ENCODE measurements around the gene CPB1.
"Not testable (repeated sequence)": the region's sequence is repeated elsewhere in the genome, so short reads cannot be mapped to it uniquely, and the experiment has no call there.

CPB1 gene

GRCh38 chr3:148827585-148827984 is at the start of gene CPB1:
CPB1 (plus strand) TSS chr3:148827811; CDS start chr3:148827824, 13 bp downstream.
- H3K27me3 ChIP-seq (ENCODE audit: control insufficient read depth, low read length) = no peaks in the 10 kb centered on the region

GRCh38 chr3:148778926-148779325 is 48.7 kb upstream of the CPB1 start:
- H3K27me3 ChIP-seq (ENCODE audit: control insufficient read depth, low read length) = no peaks in the 10 kb centered on the region
- no peak overlapping the region for H3K27ac ChIP-seq (ENCODE audit: low read depth, low read length)
- TF ChIP-seq EZH2phosphoT487 (IDR thresholded peaks at IDR 0.05; ENCODE audit: borderline replicate concordance, low read length) (no peak), CTCF (IDR thresholded peaks at IDR 0.05; ENCODE audit: low read depth, low read length, poor library complexity, severe bottlenecking) (no peak)
- no peaks in the 10 kb centered on the region for H3F3A ChIP-seq (ENCODE audit: control insufficient read depth, insufficient read depth)
- no peaks in the 10 kb centered on the region for H3K9me3 ChIP-seq (ENCODE audit: control insufficient read depth, insufficient read depth, low read length)
- no peaks in the 10 kb centered on the region for H3K79me2 ChIP-seq (ENCODE audit: control insufficient read depth, low read length)
- H3K4me1 ChIP-seq (ENCODE audit: control insufficient read depth, low read length) = no peaks in the 10 kb centered on the region
- no peaks in the 10 kb centered on the region for H4K20me1 ChIP-seq (ENCODE audit: control insufficient read depth, insufficient read depth, low read depth, low read length)
- no peaks in the 10 kb centered on the region for H3K9me2 ChIP-seq (replicated peaks; ENCODE audit: control insufficient read depth, low read length)
- H3K36me3 ChIP-seq (ENCODE audit: control insufficient read depth, low read length) = no peaks in the 10 kb centered on the region
- H3K4me3 ChIP-seq (ENCODE audit: low read length) = no peak overlapping the region
- no peak overlapping the region for H3K4me2 ChIP-seq (ENCODE audit: low read length)

More at GRCh38 chr3:148827585-148827984, at the start of gene CPB1:
- H3K4me1 ChIP-seq (ENCODE audit: control insufficient read depth, low read length) = no peaks in the 10 kb centered on the region
- H4K20me1 ChIP-seq (ENCODE audit: control insufficient read depth, insufficient read depth, low read depth, low read length) = no peaks in the 10 kb centered on the region
- H3K27ac ChIP-seq (ENCODE audit: low read depth, low read length) = no peak within 1 kb of the TSS
- H3K9me3 ChIP-seq (ENCODE audit: control insufficient read depth, insufficient read depth, low read length) = no peaks in the 10 kb centered on the region
- H3K36me3 ChIP-seq (ENCODE audit: control insufficient read depth, low read length) = no peaks in the 10 kb centered on the region
- TF ChIP-seq CTCF (IDR thresholded peaks at IDR 0.05; ENCODE audit: low read depth, low read length, poor library complexity, severe bottlenecking) (no peak), EZH2phosphoT487 (IDR thresholded peaks at IDR 0.05; ENCODE audit: borderline replicate concordance, low read length) (no peak)
- no peaks in the 10 kb centered on the region for H3K79me2 ChIP-seq (ENCODE audit: control insufficient read depth, low read length)
- H3K4me3 ChIP-seq (ENCODE audit: low read length) = no peak within 1 kb of the TSS
- no peak within 1 kb of the TSS for H3K4me2 ChIP-seq (ENCODE audit: low read length)
- H3F3A ChIP-seq (ENCODE audit: control insufficient read depth, insufficient read depth) = no peaks in the 10 kb centered on the region
- H3K9me2 ChIP-seq (replicated peaks; ENCODE audit: control insufficient read depth, low read length) = no peaks in the 10 kb centered on the region

GRCh38 chr3:148785026-148785425 is 42.6 kb upstream of the CPB1 start:
- H3K9me3 ChIP-seq (ENCODE audit: control insufficient read depth, insufficient read depth, low read length); H3K4me2 ChIP-seq (ENCODE audit: low read length); H3K79me2 ChIP-seq (ENCODE audit: control insufficient read depth, low read length); H3F3A ChIP-seq (ENCODE audit: control insufficient read depth, insufficient read depth); H3K4me3 ChIP-seq (ENCODE audit: low read length); H3K27ac ChIP-seq (ENCODE audit: low read depth, low read length); H4K20me1 ChIP-seq (ENCODE audit: control insufficient read depth, insufficient read depth, low read depth, low read length); H3K4me1 ChIP-seq (ENCODE audit: control insufficient read depth, low read length); H3K27me3 ChIP-seq (ENCODE audit: control insufficient read depth, low read length); H3K9me2 ChIP-seq (replicated peaks; ENCODE audit: control insufficient read depth, low read length); H3K36me3 ChIP-seq (ENCODE audit: control insufficient read depth, low read length): not testable (repeated sequence)

- not testable (repeated sequence) for H3K4me2 ChIP-seq (ENCODE audit: low read length); H3K4me3 ChIP-seq (ENCODE audit: low read length); H3K27ac ChIP-seq (ENCODE audit: low read depth, low read length); H3F3A ChIP-seq (ENCODE audit: control insufficient read depth, insufficient read depth); H3K79me2 ChIP-seq (ENCODE audit: control insufficient read depth, low read length); H4K20me1 ChIP-seq (ENCODE audit: control insufficient read depth, insufficient read depth, low read depth, low read length); H3K36me3 ChIP-seq (ENCODE audit: control insufficient read depth, low read length); H3K9me3 ChIP-seq (ENCODE audit: control insufficient read depth, insufficient read depth, low read length); H3K27me3 ChIP-seq (ENCODE audit: control insufficient read depth, low read length); H3K9me2 ChIP-seq (replicated peaks; ENCODE audit: control insufficient read depth, low read length); H3K4me1 ChIP-seq (ENCODE audit: control insufficient read depth, low read length)
Measured at GRCh38 chr3:148786159-148786558, 41.5 kb upstream of the CPB1 start.
